Karpas-422 (cell line): ENCODE data around the gene RHOG. TPM values are rescaled to one million over a fixed set of nuclear protein-coding genes. Genes with fewer than 3 reads are reported as not detected.
A peak's percentile ranks its signal among the peaks of the same experiment; 100 is the strongest.

Experiments used
- DNase-seq: peaks from one replicate; pipeline ENCODE4 v3.0.0-alpha.2; 2015
- H2AFZ ChIP-seq: fragments of 200-600 bp; sonication (generic); 2 replicates; pipeline ENCODE4 v1.6.1; 2014; ENCODE audit warnings: antibody characterized with exemption, low read length, mixed read lengths
- H3K27ac ChIP-seq: fragments of 200-600 bp; sonication (generic); 2 replicates; pipeline ENCODE4 v1.5.1; 2014; ENCODE audit warnings: mild to moderate bottlenecking, low read length, moderate library complexity
- H3K27me3 ChIP-seq: fragments of 200-600 bp; sonication (generic); 2 replicates; pipeline ENCODE4 v1.6.1; 2014; ENCODE audit warnings: low read length, mixed read lengths
- H3K36me3 ChIP-seq: fragments of 200-600 bp; sonication (generic); 2 replicates; pipeline ENCODE4 v1.6.1; 2014; ENCODE audit warnings: low read length, mixed read lengths; ENCODE audit not compliant: insufficient read depth
- H3K4me1 ChIP-seq: fragments of 200-600 bp; sonication (generic); 2 replicates; pipeline ENCODE4 v1.6.1; 2014; ENCODE audit warnings: mild to moderate bottlenecking, low read length, mixed read lengths
- H3K4me2 ChIP-seq: fragments of 200-600 bp; sonication (generic); 2 replicates; pipeline ENCODE4 v1.6.1; 2014; ENCODE audit warnings: low read length, low read depth, mild to moderate bottlenecking; ENCODE audit not compliant: poor library complexity, severe bottlenecking
- H3K4me3 ChIP-seq: fragments of 200-600 bp; sonication (generic); 2 replicates; pipeline ENCODE4 v1.5.1; 2014; ENCODE audit warnings: mild to moderate bottlenecking, antibody characterized with exemption, low read length, mixed read lengths
- H3K79me2 ChIP-seq: fragments of 200-600 bp; sonication (generic); 2 replicates; pipeline ENCODE4 v1.6.1; 2014; ENCODE audit warnings: mild to moderate bottlenecking, low read length, mixed read lengths
- H3K9ac ChIP-seq: fragments of 200-600 bp; sonication (generic); 2 replicates; pipeline ENCODE4 v1.6.0; 2014; ENCODE audit warnings: low read length
- H3K9me2 ChIP-seq: fragments of 200-600 bp; sonication (generic), shearing (Covaris generic); replicated peaks from 2 replicates; pipeline ENCODE4 v1.6.0; 2014; ENCODE audit warnings: mild to moderate bottlenecking, low read length, moderate library complexity; ENCODE audit not compliant: insufficient read depth
- H3K9me3 ChIP-seq: fragments of 300-700, 200-600 bp; sonication (generic); 2 replicates; pipeline ENCODE4 v1.6.1; 2014; ENCODE audit warnings: low read length, mixed read lengths
- H4K20me1 ChIP-seq: fragments of 200-600 bp; sonication (generic); 2 replicates; pipeline ENCODE4 v1.6.1; 2014; ENCODE audit warnings: mild to moderate bottlenecking, antibody characterized with exemption, low read length, low read depth; ENCODE audit not compliant: insufficient read depth
- total RNA-seq: library from RNA; depleted of rRNA; stranded (reverse); fragments of >200 nt; shearing (Covaris generic); gene quantifications from 2 replicates; pipeline ENCODE4 v1.2.3, GENCODE V29; 2014; ENCODE audit warnings: low replicate concordance; rRNA removed

The RHOG gene
- total RNA-seq, result 54.6 and 68.5 TPM in 2 replicates

DNA sequence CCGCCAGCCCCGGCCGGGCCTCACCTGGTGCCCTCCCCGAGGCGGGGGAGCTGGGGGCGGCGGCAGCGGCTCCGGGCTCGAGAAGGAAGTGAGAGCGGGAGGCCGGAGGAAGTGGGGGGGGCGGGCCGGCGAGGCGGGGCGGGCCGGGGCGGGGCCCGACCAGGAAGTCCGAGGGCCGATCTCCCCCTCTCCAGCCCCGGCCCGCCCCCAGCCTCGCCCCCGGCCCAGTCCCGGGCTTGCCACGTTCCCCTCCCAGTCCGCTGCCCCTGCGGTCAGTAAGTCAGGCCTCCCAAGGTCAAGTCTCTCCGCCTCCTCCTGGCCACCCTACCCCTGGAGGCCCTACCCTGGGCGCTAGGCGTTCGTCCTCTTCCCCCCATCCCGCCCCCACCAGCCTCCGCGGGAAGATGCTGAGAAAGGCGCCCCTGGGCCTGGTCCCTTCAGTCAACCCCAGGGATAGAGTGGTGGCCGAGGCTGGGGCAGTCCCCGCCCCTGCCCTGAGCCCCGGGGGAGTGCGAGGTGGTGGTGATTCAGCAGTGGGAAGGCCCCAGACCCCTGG is at the start of gene RHOG:
Gene RHOG (minus strand): TSS at position 90 of the 556 bp plus-strand sequence. CDS start 12,821 bp downstream, outside the sequence.
- Histone ChIP-seq H3K27me3 (no peaks in the 10 kb centered on the region), H3K4me2 (peak within 1 kb of the TSS; percentile 99), H3K9me2 (no peaks in the 10 kb centered on the region), H4K20me1 (no peaks in the 10 kb centered on the region), H3K9ac (peak within 1 kb of the TSS; percentile 98), H2AFZ (peak within 1 kb of the TSS; percentile 96), H3K9me3 (no peaks in the 10 kb centered on the region), H3K79me2 (peaks cover 46% of the 10 kb centered on the region), H3K27ac (peak within 1 kb of the TSS; percentile 90), H3K4me3 (peak within 1 kb of the TSS; percentile 97), H3K36me3 (no peaks in the 10 kb centered on the region), H3K4me1 (peaks cover 49% of the 10 kb centered on the region)
- peak; percentile 92 for DNase-seq

DNA sequence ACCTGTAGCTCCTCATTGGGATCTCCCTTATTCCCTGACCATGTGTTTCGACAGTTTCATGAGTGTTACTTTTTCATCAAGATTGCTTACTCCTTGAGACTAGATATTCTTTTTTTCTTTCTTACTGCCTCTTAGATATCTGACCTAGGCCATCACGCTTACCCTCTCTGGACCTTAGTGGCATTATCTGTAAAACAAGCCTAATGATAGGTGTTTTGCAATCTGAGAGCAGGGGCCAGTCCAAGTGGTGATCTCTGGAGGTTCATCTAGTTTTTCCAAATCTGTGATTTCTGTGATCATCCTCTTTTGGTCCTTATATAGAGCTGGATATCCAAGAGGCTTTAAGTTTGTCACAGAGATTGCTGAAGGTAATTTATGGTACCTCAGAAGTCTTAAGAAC is 49.3 kb upstream of the RHOG start:
- Histone ChIP-seq H3K9me2 (no peaks in the 10 kb centered on the region), H3K9me3 (no peaks in the 10 kb centered on the region), H3K4me3 (no peak overlapping the region), H3K36me3 (no peaks in the 10 kb centered on the region), H3K27me3 (no peaks in the 10 kb centered on the region), H2AFZ (no peak overlapping the region), H3K4me2 (no peak overlapping the region), H3K4me1 (peaks cover 50% of the 10 kb centered on the region), H3K9ac (no peak overlapping the region), H4K20me1 (peaks cover 7% of the 10 kb centered on the region; the same call in 1 of the 2 replicates), H3K79me2 (no peaks in the 10 kb centered on the region), H3K27ac (no peak overlapping the region)
- no peak for DNase-seq

DNA sequence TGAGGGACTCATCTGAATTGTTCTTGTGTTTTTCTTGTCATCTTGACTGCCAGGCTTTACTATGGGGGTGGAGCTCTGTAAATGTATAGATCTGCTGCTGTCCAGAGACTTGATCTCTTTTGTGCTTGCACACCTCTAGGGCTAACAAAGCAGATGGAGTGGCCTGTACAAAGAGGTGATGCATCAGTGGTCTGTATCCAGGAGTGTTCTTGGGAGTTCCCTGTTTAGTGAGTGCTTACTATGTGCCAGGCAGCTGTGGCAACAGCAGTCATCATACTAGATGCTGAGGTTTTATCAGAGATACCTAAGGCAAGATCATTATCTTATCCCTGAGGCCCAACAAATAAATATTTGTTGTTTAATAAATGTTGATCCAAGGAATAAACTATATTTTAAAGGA is 48.1 kb upstream of the RHOG start:
- DNase-seq, result no peak
- Histone ChIP-seq H3K4me3 (no peak overlapping the region), H3K9ac (no peak overlapping the region), H3K27me3 (no peaks in the 10 kb centered on the region), H2AFZ (no peak overlapping the region), H3K4me2 (no peak overlapping the region), H3K79me2 (no peaks in the 10 kb centered on the region), H3K4me1 (peaks cover 50% of the 10 kb centered on the region), H4K20me1 (peaks cover 11% of the 10 kb centered on the region; the same call in 1 of the 2 replicates), H3K9me3 (no peaks in the 10 kb centered on the region), H3K36me3 (no peaks in the 10 kb centered on the region), H3K9me2 (no peaks in the 10 kb centered on the region), H3K27ac (no peak overlapping the region)

DNA sequence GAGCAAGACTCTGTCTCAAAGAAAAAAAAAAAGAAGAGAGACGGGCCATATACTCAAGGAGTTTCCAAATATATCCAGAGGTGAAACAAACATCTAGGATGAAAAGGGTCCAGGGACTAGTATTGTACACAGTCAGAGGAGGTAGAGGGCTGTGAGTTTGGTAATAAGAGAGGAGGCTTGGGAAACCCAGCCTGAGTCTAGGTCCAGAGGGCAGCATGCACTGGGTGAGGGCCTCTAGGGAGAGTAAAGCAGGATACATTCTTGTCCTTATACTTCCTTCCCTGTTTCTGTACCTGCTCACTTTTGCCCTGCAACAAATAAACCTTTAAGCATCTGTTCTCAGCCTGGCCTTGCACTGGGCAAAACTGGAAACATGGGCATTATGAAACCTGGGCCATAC is 46.2 kb upstream of the RHOG start:
- H3K27me3 ChIP-seq, result no peaks in the 10 kb centered on the region
- no peaks in the 10 kb centered on the region for H3K9me3 ChIP-seq
- no peak overlapping the region for H3K4me2 ChIP-seq
- no peaks in the 10 kb centered on the region for H3K79me2 ChIP-seq
- H3K4me1 ChIP-seq, result peaks cover 48% of the 10 kb centered on the region
- H3K4me3 ChIP-seq, result no peak overlapping the region
- no peak for DNase-seq
- H4K20me1 ChIP-seq, result peaks cover 11% of the 10 kb centered on the region; the same call in 1 of the 2 replicates
- H3K9me2 ChIP-seq, result no peaks in the 10 kb centered on the region
- no peaks in the 10 kb centered on the region for H3K36me3 ChIP-seq
- no peak overlapping the region for H3K9ac ChIP-seq
- no peak overlapping the region for H3K27ac ChIP-seq
- no peak overlapping the region for H2AFZ ChIP-seq

DNA sequence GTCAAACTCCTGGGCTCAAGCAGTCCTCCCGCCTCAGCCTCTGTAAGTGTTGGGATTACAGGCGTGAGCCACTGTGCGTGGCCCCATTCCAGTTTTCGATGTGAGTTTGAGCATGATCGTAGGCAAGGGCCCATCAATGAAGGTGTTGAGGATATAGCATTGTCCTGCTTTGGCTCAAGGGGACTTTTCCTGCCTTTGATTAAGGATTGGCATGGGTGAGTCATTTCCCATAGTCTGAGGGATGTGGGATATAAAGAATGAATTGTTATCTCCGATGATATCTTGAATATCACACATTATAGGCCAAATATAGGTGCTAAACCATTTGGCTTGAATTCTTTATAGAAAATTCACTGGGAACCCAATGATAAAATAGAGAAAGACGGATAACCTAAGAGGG is 45.1 kb upstream of the RHOG start:
- no peak overlapping the region for H3K27ac ChIP-seq
- peaks cover 13% of the 10 kb centered on the region; the same call in 1 of the 2 replicates for H4K20me1 ChIP-seq
- no peak overlapping the region for H3K4me3 ChIP-seq
- no peak for DNase-seq
- no peak overlapping the region for H2AFZ ChIP-seq
- H3K9me2 ChIP-seq, result no peaks in the 10 kb centered on the region
- no peaks in the 10 kb centered on the region for H3K36me3 ChIP-seq
- no peak overlapping the region for H3K4me2 ChIP-seq
- H3K4me1 ChIP-seq, result peaks cover 49% of the 10 kb centered on the region
- H3K79me2 ChIP-seq, result no peaks in the 10 kb centered on the region
- no peak overlapping the region for H3K9ac ChIP-seq
- no peaks in the 10 kb centered on the region for H3K27me3 ChIP-seq
- no peaks in the 10 kb centered on the region for H3K9me3 ChIP-seq

DNA sequence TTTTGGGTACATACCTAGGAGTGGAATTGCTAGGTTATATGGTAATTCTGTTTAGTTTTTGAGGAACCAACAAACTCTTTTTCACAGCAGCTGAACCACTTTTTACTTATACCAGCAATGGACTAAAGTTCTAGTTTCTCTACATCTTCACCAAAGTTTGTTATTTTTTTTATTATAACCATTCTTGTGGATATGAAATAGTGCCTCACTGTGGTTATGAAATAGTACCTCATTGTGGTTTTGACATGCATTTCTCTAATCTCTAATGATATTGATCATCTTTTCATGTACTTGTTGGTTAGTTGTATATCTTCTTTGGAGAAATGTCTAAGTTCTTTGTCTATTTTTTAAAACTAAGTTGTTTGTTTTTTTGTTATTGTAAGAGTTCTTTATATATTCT is 41.9 kb upstream of the RHOG start:
- Histone ChIP-seq H3K79me2 (no peaks in the 10 kb centered on the region), H3K9me2 (no peaks in the 10 kb centered on the region), H3K4me1 (peaks cover 49% of the 10 kb centered on the region), H3K27ac (no peak overlapping the region), H4K20me1 (peaks cover 14% of the 10 kb centered on the region; the same call in 1 of the 2 replicates), H3K4me2 (no peak overlapping the region), H3K9me3 (no peaks in the 10 kb centered on the region), H3K4me3 (no peak overlapping the region), H3K9ac (no peak overlapping the region), H3K36me3 (no peaks in the 10 kb centered on the region), H3K27me3 (no peaks in the 10 kb centered on the region), H2AFZ (no peak overlapping the region)
- DNase-seq, result no peak

DNA sequence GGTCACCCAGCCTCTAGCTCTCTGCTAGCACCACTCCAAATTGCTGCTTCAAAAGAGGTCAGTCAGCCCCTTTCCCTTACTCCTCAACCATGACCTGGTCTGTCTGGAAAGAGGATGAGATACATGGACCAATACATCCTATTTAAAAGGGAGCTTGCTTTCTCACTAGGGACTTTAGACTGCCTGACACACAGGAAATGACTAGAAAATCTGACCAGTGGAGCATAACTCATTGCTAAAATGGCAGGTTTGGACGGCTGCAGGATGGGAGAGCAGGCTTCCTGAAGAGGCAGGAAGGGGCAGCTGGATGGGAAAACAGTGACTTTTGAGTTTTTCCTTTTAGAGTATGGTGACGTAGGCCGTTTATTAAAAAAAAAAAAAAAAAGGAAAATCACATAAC is 40.0 kb upstream of the RHOG start:
- Histone ChIP-seq H3K9ac (no peak overlapping the region), H3K27ac (no peak overlapping the region), H3K9me3 (no peaks in the 10 kb centered on the region), H3K4me3 (no peak overlapping the region), H3K27me3 (no peaks in the 10 kb centered on the region), H4K20me1 (peaks cover 24% of the 10 kb centered on the region; the same call in 1 of the 2 replicates), H2AFZ (no peak overlapping the region), H3K79me2 (no peaks in the 10 kb centered on the region), H3K36me3 (no peaks in the 10 kb centered on the region), H3K4me1 (peaks cover 55% of the 10 kb centered on the region), H3K9me2 (no peaks in the 10 kb centered on the region), H3K4me2 (peak overlapping the region; percentile 20)
- peak; percentile 61 for DNase-seq

DNA sequence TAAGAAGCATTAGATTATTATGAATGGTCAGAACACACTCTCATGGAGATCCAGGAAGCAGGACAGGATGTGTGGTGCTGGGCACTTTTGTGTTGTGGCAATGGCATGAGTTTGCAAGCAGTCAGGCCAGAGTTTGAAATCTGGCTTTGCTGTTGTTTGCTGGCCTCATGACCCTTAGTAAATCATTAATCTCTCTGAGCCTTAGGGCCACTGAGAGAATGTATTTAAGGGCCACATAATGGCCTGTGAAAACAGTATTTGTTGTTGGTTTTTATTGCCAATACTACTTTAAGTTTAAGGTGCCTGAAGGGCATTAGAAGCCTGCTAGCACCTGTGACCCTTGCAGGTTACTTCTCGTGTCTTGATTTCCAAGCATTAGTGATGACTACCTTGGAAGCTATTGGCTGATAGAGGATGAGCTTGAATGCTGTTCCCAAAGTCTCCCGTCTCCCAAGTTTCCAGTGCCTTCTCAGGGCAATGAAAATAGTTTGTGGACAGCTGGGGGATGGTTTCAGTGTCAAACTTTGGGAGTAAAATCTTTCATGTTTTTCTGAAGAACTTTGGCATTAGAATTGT is 39.3 kb upstream of the RHOG start:
- Histone ChIP-seq H4K20me1 (peaks cover 24% of the 10 kb centered on the region; the same call in 1 of the 2 replicates), H3K79me2 (no peaks in the 10 kb centered on the region), H3K4me3 (no peak overlapping the region), H2AFZ (no peak overlapping the region), H3K27ac (no peak overlapping the region), H3K9me3 (no peaks in the 10 kb centered on the region), H3K9ac (no peak overlapping the region), H3K27me3 (no peaks in the 10 kb centered on the region), H3K36me3 (no peaks in the 10 kb centered on the region), H3K4me2 (no peak overlapping the region), H3K4me1 (peaks cover 49% of the 10 kb centered on the region), H3K9me2 (no peaks in the 10 kb centered on the region)
- DNase-seq, result no peak
